IMR-90 (cell line): ENCODE measurements around the gene PRDM13. TPM values are rescaled to one million over a fixed set of nuclear protein-coding genes. Genes with fewer than 3 reads are reported as not detected.

Experiments used
- ATAC-seq: fragments of 200-7000 bp; cut with Tn5 transposase; 2 replicates; pipeline ENCODE4 v1.9.1; 2020; ENCODE audit warnings: low read depth, mild to moderate bottlenecking, moderate library complexity
- BruUV-seq: library from RNA; stranded (reverse); fragments of 400-500 nt; replicated peaks from 2 replicates; lab custom pipeline; 2021; lab: Mats Ljungman, UMichigan
- CTCF ChIA-PET: fragments of 300-600 bp; formaldehyde crosslinking; extraction: SDS; loops from one replicate; lab custom pipeline; 2021; ENCODE audit warnings: antibody characterized with exemption; lab: Yijun Ruan, JAX
- POLR2A ChIA-PET: fragments of 300-600 bp; sonication (Branson Sonifier 250); formaldehyde crosslinking; loops from one replicate; lab custom pipeline; 2022; ENCODE audit warnings: antibody characterized with exemption; ENCODE audit not compliant: unreplicated experiment; lab: Charles Lee
- DNase-seq: peaks from one replicate; pipeline ENCODE4 v3.0.0; 2013
- H2AFZ ChIP-seq: replicated peaks from 2 replicates; pipeline ENCODE3; 2013; ENCODE audit warnings: low read length, mild to moderate bottlenecking; ENCODE audit not compliant: poor library complexity
- H2AK5ac ChIP-seq: 2 replicates; pipeline ENCODE4 v1.6.1; 2013; ENCODE audit warnings: low read depth, low read length, inconsistent platforms
- H2AK9ac ChIP-seq: replicated peaks from 2 replicates; pipeline ENCODE3; 2013; ENCODE audit warnings: mild to moderate bottlenecking, low read depth, low read length, moderate library complexity; ENCODE audit not compliant: poor library complexity
- H2BK120ac ChIP-seq: 2 replicates; pipeline ENCODE4 v1.6.1; 2013; ENCODE audit warnings: low read depth, low read length, inconsistent platforms
- H2BK15ac ChIP-seq: 3 replicates; pipeline ENCODE4 v1.6.1; 2013; ENCODE audit warnings: low read depth, low read length, inconsistent platforms
- H2BK20ac ChIP-seq: 2 replicates; pipeline ENCODE4 v1.6.1; 2013; ENCODE audit warnings: low read depth, mild to moderate bottlenecking, inconsistent platforms, low read length, moderate library complexity
- H2BK5ac ChIP-seq: 2 replicates; pipeline ENCODE4 v1.6.1; 2013; ENCODE audit warnings: mild to moderate bottlenecking, low read depth, low read length, inconsistent platforms; ENCODE audit not compliant: poor library complexity, severe bottlenecking
- H3K14ac ChIP-seq: replicated peaks from 2 replicates; pipeline ENCODE4 v1.6.1; 2013; ENCODE audit warnings: low read depth, low read length, inconsistent platforms
- H3K18ac ChIP-seq: 2 replicates; pipeline ENCODE4 v1.6.1; 2013; ENCODE audit warnings: low read depth, low read length, control low read depth
- H3K23ac ChIP-seq: 2 replicates; pipeline ENCODE4 v1.6.1; 2013; ENCODE audit warnings: low read depth, low read length, inconsistent platforms
- H3K27ac ChIP-seq: 2 replicates; pipeline ENCODE4 v1.5.1; 2013; ENCODE audit warnings: mild to moderate bottlenecking, control low read depth, low read length; ENCODE audit not compliant: insufficient read depth
- H3K27me3 ChIP-seq: 2 replicates; pipeline ENCODE4 v1.6.1; 2013; ENCODE audit warnings: low read length; ENCODE audit not compliant: control insufficient read depth, insufficient read depth
- H3K36me3 ChIP-seq: 2 replicates; pipeline ENCODE4 v1.6.1; 2013; ENCODE audit warnings: low read length, mixed read lengths; ENCODE audit not compliant: control insufficient read depth, insufficient read depth
- H3K4ac ChIP-seq: 2 replicates; pipeline ENCODE4 v1.6.1; 2013; ENCODE audit warnings: low read depth, low read length, inconsistent platforms
- H3K4me1 ChIP-seq: 2 replicates; pipeline ENCODE4 v1.6.1; 2013; ENCODE audit warnings: low read length, mixed read lengths; ENCODE audit not compliant: control insufficient read depth, insufficient read depth
- H3K4me2 ChIP-seq: 2 replicates; pipeline ENCODE4 v1.6.1; 2013; ENCODE audit warnings: low read depth, mild to moderate bottlenecking, control low read depth, low read length, moderate library complexity
- H3K4me3 ChIP-seq: 2 replicates; pipeline ENCODE4 v1.5.1; 2013; ENCODE audit warnings: low read depth, mild to moderate bottlenecking, control low read depth, low read length, moderate library complexity; ENCODE audit not compliant: insufficient read depth
- H3K56ac ChIP-seq: 2 replicates; pipeline ENCODE4 v1.6.1; 2013; ENCODE audit warnings: low read length, inconsistent platforms; ENCODE audit not compliant: insufficient read depth; ENCODE audit errors: extremely low read depth
- H3K79me1 ChIP-seq, 2 experiments: 2 replicates each; pipeline ENCODE4 v1.6.1; 2013; ENCODE audit warnings: low read length in 2 of 2, inconsistent platforms in 1 of 2, low read depth in 1 of 2
- H3K9ac ChIP-seq: 2 replicates; pipeline ENCODE4 v1.6.1; 2013; ENCODE audit warnings: low read depth, low read length, control low read depth
- H3K9me1 ChIP-seq: 2 replicates; pipeline ENCODE4 v1.6.1; 2013; ENCODE audit warnings: low read length, inconsistent platforms; ENCODE audit not compliant: insufficient read depth
- H3K9me3 ChIP-seq: 2 replicates; pipeline ENCODE4 v1.6.1; 2013; ENCODE audit warnings: low read length; ENCODE audit not compliant: control insufficient read depth, insufficient read depth
- H4K20me1 ChIP-seq: 2 replicates; pipeline ENCODE4 v1.6.1; 2013; ENCODE audit warnings: low read length, inconsistent platforms; ENCODE audit not compliant: insufficient read depth
- H4K5ac ChIP-seq: 2 replicates; pipeline ENCODE4 v1.6.1; 2013; ENCODE audit warnings: mild to moderate bottlenecking, low read depth, low read length, control low read depth
- H4K8ac ChIP-seq, 2 experiments: 2 replicates each; pipeline ENCODE4 v1.6.1; 2013; ENCODE audit warnings: low read depth in 2 of 2, low read length in 2 of 2, control low read depth in 1 of 2, inconsistent platforms in 1 of 2
- H4K91ac ChIP-seq: 2 replicates; pipeline ENCODE4 v1.6.1; 2013; ENCODE audit warnings: low read depth, low read length, inconsistent platforms; ENCODE audit not compliant: insufficient read depth
- BHLHE40 ChIP-seq: fragments of 150-350 bp; IDR thresholded peaks from 2 replicates; pipeline ENCODE4 v1.6.1; 2016; ENCODE audit warnings: mild to moderate bottlenecking, low read depth, low read length
- WGBS, 2 experiments: methylation state at CpG; one replicate each; pipeline versions ENCODE4 v1.1.5 to v1.1.7; 2013; ENCODE audit warnings: missing lambda C conversion rate in 2 of 2; ENCODE audit not compliant: insufficient read length in 1 of 2; ENCODE audit errors: extremely low coverage in 2 of 2; 5-methylcytosine and 5-hydroxymethylcytosine counted together
- dilution Hi-C: fragments of 300-500 bp; cut with HindIII; formaldehyde crosslinking; loops from one replicate; pipeline ENCODE4 v1.14.3; 2018; ENCODE audit warnings: low sequenced_read_pairs; ENCODE audit not compliant: unreplicated experiment
- in situ Hi-C: fragments of 300-500 bp; cut with MboI; formaldehyde crosslinking; loops from 3 replicates; pipeline ENCODE4 v1.14.3; 2019; ENCODE audit warnings: low sequenced_read_pairs, inconsistent platforms, mixed read lengths
- intact Hi-C: fragments of 100-400 bp; cut with micrococcal nuclease; formaldehyde crosslinking; loops from 2 replicates; pipeline ENCODE4 v1.10.0; 2022
- polyA plus RNA-seq, 3 experiments: library from polyadenylated mRNA; depleted of rRNA; stranded (reverse); fragments of >200 nt; gene quantifications; 2 replicates each; pipeline ENCODE4 v1.2.3, GENCODE V29; 2012; ENCODE audit warnings: low replicate concordance in 1 of 3
- total RNA-seq: library from RNA; depleted of rRNA; stranded (reverse); fragments of >200 nt; gene quantifications from 2 replicates; pipeline ENCODE4 v1.2.3, GENCODE V29; 2012
- TF ChIP-seq, protein P1 (sequence below): conservative IDR thresholded peaks from 2 replicates; pipeline ENCODE4 v1.5.1; 2012; ENCODE audit warnings: mild to moderate bottlenecking, low read depth, low read length, improper control_type of control experiment

PRDM13 gene
- total and polyA plus RNA-seq, 2 of the 4 experiments (the other 2 are of a cell fraction) = not detected

- H2AK9ac ChIP-seq = no peak overlapping the region
- no peak overlapping the region for H2BK15ac ChIP-seq
- BruUV-seq = no TSS peak
- no peak overlapping the region for H3K9ac ChIP-seq
- ChIA-PET CTCF (no interaction called here), POLR2A (no interaction called here)
- peak overlapping the region; percentile 12 for H3K4me3 ChIP-seq
- H3K36me3 ChIP-seq = no peaks in the 10 kb centered on the region
- H2BK120ac ChIP-seq = no peak overlapping the region
- no peak overlapping the region for H3K4ac ChIP-seq
- H2BK5ac ChIP-seq = no peak overlapping the region
- H3K27ac ChIP-seq = no peak overlapping the region
- ATAC-seq (peak; percentile 80), DNase-seq (peak; percentile 18)
- H2AFZ ChIP-seq = peak overlapping the region; percentile 81
- H2BK20ac ChIP-seq = no peak overlapping the region
- H4K20me1 ChIP-seq = no peaks in the 10 kb centered on the region
- intact Hi-C loops = no loop called here
- no peak overlapping the region for H3K18ac ChIP-seq
- TF ChIP-seq, protein P1, sequence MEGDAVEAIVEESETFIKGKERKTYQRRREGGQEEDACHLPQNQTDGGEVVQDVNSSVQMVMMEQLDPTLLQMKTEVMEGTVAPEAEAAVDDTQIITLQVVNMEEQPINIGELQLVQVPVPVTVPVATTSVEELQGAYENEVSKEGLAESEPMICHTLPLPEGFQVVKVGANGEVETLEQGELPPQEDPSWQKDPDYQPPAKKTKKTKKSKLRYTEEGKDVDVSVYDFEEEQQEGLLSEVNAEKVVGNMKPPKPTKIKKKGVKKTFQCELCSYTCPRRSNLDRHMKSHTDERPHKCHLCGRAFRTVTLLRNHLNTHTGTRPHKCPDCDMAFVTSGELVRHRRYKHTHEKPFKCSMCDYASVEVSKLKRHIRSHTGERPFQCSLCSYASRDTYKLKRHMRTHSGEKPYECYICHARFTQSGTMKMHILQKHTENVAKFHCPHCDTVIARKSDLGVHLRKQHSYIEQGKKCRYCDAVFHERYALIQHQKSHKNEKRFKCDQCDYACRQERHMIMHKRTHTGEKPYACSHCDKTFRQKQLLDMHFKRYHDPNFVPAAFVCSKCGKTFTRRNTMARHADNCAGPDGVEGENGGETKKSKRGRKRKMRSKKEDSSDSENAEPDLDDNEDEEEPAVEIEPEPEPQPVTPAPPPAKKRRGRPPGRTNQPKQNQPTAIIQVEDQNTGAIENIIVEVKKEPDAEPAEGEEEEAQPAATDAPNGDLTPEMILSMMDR = peak; percentile 35
- TF ChIP-seq BHLHE40 = no peak
- H4K8ac ChIP-seq = no peak overlapping the region
- no peak overlapping the region for H2AK5ac ChIP-seq
- peaks cover 77% of the 10 kb centered on the region for H3K27me3 ChIP-seq
- H4K5ac ChIP-seq = no peak overlapping the region
- H3K23ac ChIP-seq = no peak overlapping the region
- peak overlapping the region; percentile 81; the same call in 1 of the 2 replicates for H3K4me2 ChIP-seq
- no peaks in the 10 kb centered on the region for H3K4me1 ChIP-seq
- H3K9me3 ChIP-seq = peaks cover 13% of the 10 kb centered on the region
- dilution Hi-C loops = no loop called here
- no peak overlapping the region for H3K56ac ChIP-seq
- H3K9me1 ChIP-seq = peaks cover 3% of the 10 kb centered on the region; the same call in 1 of the 2 replicates
- whole genome bisulfite sequencing, 2 experiments = 0% methylated on average over 14 of the region's 37 CpGs; no CpG with 5 or more reads in 1 of the 2 experiments
- no peaks in the 10 kb centered on the region for H3K79me1 ChIP-seq
- no peak overlapping the region for H4K91ac ChIP-seq
- H3K14ac ChIP-seq = no peak overlapping the region
- in situ Hi-C loops = no loop called here
Observed at GRCh38 chr6:99613409-99613704, 6.7 kb downstream of the PRDM13 start.
